CD4-positive, alpha-beta T cell treated with Interleukin-12 subunit alpha and Interleukin-12 subunit beta, for 1 hour (primary cell): ENCODE results near the gene PACSIN2.
"Not testable (repeated sequence)": the region's sequence is repeated elsewhere in the genome, so short reads cannot be mapped to it uniquely, and the experiment has no call there.

Experiments used
- DNase-seq: peaks from one replicate; pipeline ENCODE4 v3.0.0-alpha.2; 2020

PACSIN2 gene

GRCh38 chr22:43009444-43009843 is 5.5 kb downstream of the PACSIN2 start:
- no peak for DNase-seq

- DNase-seq: no peak
These were observed 6.0 kb downstream of the PACSIN2 start for GRCh38 chr22:43008921-43009320.

- no peak for DNase-seq
These were observed 6.4 kb downstream of the PACSIN2 start for GRCh38 chr22:43008509-43008908.

DNA sequence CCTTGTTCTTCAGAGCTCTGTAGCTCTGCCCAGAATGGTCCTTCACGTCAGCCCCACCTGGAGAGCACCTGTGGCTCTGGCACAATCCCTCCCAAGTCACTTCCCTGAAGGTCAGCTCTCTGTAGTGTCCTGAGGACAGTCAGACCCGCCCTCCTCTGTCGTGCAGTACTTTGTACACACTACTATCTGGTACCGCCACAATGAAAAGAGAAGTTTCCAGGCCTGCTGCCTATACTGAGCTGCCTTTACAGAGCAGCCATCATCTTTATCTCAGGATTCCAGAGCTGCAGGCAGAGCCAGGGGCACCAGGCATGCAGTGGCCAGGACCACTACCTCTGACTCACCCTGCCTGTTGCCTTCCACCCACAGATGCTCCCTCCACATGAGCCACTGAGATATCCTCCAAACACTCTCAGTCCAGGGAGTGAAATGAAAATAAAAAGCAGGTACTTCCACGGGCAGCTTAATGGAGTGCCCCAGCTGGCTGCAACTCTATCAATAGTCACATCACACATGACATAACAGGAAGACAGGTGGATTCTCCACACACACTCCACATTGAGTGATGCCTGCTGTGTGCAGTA is 7.3 kb downstream of the PACSIN2 start:
- DNase-seq: no peak

GRCh38 chr22:43006753-43007152 is 8.2 kb downstream of the PACSIN2 start:
- DNase-seq: no peak

GRCh38 chr22:43006016-43006505 is 8.9 kb downstream of the PACSIN2 start:
- DNase-seq: no peak

GRCh38 chr22:43005106-43005505 is 9.8 kb downstream of the PACSIN2 start:
- DNase-seq: no peak

DNA sequence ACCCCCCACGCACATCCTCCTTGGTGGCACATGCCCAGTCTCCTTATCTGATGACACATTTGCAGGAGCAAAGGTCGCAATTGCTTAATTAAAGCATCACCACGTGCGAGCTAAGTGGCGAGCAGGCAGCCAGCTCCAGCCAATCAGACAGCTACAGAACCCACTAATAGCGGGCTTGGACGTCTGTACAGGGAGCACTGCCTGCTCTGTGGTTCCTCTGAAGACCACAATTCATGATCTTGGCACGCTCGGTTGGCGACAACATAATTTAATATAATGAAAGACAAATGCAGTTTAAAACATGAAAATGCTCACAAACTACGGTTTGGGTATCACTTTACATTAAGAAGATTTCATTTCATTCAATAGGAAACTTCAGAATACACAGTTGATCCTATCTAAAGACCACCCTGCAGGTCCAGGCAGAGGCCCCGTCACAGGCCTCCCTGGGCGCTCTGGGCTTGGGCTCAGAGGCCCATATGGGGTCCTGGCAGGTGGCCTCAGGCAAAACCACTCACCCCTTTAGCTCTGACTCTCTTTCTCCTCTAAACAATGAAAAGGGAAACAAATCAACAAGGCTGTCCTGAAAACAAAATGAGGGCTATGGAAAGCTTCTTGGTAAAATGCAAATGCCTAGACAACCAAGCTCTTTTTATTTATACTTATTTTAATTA is 10.4 kb downstream of the PACSIN2 start:
- DNase-seq: peak; percentile 9

GRCh38 chr22:43002202-43002586 is 12.8 kb downstream of the PACSIN2 start:
- no peak for DNase-seq

DNA sequence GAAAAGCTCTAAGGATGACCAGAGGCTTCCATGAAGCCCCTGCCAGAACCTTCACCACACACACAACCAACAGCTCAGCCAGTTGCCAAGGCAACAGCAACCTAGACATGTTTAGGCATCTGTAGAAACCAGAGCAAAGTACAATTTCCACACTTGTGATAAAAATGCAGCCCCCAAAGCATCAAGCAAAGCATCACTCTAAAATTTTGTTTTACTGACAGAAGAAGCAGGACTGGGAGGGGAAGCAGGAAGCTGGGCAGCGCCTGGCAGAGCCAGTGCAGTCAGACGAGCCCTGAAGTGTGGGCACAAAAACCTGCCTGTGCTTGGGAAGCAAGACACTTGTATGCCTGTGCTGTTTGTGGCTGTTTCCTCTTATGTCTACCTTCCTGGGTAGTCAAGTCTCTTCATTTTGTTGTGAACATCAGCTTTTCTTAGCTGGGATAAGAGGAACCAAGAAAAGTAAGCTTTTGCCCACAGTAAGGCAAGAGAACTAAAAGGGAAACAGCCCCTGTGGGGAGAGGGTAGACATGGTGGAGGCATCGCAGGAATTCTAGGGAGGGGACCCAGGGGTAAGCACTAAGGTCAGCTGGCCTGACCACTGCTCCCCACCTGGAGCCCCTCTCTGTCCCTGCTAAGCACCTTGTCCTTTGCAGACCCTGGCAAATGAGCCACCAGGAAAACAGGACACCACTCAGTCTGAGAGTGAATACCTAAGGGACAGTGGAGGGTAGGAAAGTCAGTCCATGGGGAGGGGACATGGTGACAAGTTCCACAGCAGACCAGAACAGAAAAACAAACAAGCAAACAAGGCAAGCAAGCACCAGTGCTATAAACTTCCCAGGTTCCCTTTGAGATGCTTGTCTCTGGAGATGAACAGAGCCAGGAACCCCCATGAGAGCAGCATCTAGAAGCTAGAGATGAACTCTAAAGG is 13.4 kb downstream of the PACSIN2 start:
- DNase-seq: no peak

GRCh38 chr22:43000441-43001175 is 14.3 kb downstream of the PACSIN2 start:
- no peak for DNase-seq

DNA sequence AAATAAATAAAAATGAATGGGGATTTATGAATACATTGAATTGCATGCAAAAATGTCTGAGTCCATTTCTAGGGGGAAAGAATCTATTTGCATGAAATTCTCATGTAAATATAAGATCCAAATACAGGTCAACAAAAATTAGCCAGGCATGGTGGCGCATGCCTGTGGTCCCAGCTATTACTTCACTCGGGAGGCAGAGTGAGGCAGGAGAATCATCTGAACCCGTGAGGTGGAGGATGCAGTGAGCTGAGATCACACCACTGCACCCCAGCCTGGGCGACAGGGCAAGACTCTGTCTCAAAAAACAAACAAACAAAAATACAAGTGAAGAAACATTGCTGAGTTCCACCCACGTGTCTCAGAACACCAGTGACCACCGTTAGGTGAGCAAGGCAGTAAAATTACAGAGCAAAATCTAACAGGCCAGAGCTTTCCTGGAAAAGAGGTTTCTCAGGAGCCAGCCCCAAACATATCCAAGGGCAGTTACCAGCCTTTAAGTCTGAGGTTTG is 17.3 kb downstream of the PACSIN2 start:
- DNase-seq: no peak

DNA sequence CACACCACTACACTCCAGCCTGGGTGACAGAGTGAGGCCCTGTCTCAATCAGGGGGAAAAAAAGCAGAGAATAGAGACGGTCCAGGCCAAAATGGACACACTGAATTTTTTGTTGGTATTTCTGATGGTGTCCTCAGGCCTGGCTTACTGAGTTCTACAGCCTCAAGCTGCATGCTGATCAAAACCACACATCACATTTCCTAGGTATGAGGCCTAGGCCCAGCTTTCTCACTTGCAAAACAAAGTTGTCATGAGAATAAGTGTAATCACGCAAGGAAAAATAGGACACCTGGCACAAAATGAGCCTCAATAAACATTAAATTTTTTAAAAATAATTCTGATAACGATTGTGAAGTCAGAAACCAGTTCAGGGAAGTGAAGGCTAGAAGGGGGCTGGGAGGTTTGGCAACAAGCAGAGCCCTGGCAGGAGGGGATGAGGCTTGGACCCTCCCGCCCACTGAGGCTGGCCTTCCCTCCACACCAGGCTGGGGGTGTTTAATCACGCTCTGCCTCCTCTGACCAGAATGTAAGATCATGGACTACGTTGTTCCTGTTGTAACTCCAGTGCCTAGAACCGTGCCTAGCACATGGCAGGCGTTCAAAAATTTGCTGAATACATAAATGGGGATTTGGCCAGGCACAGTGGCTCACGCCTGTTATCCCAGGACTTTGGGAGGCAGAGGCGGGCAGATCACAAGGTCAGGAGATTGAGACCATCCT is 18.1 kb downstream of the PACSIN2 start:
- no peak for DNase-seq

DNA sequence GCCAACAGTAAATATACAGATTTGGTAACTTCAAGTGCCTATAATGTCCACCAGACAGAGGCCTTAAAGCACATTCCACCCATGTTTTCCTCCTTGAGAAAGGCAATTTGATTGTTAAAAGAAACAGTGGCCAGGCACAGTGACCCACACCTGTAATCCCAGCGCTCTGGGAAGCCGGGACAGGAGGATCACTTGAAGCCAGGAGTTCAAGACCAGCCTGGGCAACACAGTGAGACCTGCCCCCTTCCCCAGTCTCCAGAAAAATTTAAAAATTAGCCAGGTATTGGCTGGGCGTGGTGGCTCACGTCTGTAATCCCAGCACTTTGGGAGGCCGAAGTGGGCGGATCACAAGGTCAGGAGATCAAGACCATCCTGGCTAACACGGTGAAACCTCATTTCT is 19.3 kb downstream of the PACSIN2 start:
- DNase-seq: not testable (repeated sequence)

GRCh38 chr22:42994917-42995562 is 19.9 kb downstream of the PACSIN2 start:
- DNase-seq: no peak

DNA sequence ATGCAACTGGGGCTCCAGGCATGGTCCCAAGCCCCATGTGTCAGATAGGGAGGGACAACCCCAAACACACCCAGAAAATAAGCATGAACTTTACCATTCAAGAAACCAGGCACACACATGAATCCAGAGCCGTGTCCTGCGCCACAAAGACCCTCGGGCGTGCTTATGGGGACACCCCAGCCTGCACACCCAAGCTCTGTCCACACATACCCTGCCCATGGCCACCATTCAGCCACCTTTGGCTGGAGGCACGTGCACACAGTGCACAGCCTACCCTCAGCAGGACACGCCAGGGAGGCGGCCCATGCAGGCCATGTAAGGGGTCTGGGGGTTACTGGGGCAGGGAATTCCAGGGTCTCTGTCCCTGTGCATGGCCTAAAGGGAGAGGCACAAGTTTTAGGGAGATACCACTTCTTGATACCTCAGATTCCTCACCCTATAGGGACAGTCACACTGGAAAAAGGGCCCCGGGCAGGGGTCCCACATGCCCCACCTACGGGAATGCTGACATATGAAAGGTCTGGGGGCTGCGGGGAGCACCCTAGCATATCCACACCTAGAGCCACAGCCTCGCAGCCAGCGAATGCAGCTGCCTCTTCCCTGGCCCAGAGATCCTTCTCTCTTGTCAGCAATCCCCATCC is 20.6 kb downstream of the PACSIN2 start:
- no peak for DNase-seq

DNA sequence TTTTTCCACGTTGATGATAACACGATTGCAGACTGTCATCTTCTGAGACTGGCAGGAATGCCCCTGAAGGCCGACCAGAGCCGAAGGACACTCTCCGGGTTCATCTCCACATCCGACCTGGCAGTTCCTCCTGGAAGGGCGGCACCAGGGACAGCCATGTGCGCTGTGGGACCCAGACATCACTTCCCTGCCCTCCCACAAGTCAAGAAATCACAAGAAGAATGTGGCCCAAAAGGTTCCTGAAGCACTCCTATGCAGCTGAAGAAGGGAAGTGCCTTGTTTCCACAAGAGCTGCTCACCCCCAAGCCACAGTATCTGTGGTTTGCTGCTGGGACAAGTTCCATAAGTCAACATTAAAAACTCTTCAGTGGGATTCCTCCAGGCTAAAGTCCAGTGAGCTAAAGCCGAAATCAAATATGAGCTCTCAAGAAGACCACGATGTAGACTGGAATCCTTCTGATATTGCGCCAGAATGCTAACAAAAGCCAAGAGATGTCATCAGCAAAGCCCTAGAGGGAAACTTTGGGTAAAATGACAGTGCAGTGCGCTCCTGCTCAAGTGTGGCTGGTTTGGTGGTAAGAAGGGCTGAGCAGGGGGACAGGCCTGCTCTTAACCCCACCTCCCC is 21.2 kb downstream of the PACSIN2 start:
- no peak for DNase-seq

- DNase-seq: no peak
These were observed 22.0 kb downstream of the PACSIN2 start for GRCh38 chr22:42992886-42993479.

DNA sequence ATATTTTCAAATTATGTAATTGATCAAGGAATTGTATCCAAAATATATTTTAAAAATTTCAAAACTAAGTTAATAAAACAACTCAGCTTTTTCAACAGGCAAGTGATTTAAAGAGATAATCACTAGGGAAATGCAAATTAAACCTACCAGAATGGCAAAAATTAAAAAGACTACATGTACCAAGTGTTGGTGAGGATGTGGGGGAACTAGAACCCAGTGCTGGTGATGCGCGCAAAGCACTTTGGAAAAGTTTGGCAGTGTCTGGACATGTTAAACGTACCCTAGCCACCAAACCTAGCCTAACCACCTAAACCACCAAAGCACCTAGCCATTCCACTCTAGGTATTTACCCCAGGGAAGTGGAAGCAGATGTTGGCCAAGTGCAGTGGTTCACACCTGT is 22.9 kb downstream of the PACSIN2 start:
- no peak for DNase-seq

DNA sequence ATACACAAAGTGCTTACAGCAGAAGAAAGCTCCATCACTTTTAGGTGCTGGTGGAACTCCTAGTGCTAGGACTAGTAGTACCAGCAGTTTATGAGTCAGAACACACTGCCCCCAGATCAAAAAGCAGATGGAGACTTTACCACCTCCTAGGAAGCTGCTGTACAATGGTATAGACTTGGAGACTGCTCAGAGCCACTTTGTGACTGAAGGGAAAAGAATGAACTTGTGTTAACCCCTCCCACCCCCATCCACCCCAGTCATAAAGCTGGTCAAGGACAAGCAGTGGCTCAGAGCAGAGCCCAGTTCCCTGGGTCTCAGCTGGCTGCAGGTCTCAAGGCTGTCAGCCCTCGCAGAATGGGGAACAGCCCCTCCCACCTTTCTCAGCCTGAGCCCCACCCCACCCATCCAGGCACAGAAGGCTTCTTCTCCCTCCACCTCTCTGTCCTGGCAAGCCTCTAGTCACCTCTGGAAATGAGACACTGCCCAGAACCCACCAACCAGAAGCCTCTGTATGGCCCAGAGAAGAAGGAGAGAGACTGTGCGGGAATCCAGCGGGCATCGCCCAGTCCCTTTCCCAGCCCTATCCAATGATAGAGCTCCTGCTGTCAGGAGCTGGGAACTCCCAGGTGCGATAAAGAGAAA is 23.8 kb downstream of the PACSIN2 start:
- DNase-seq: no peak
